CD14-positive monocyte (primary cell): ENCODE results near the gene MYZAP. TPM values are rescaled to one million over a fixed set of nuclear protein-coding genes. Genes with fewer than 3 reads are reported as not detected.
A peak's percentile ranks its signal among the peaks of the same experiment; 100 is the strongest.

ENCODE experiments used
- DNase-seq, 3 donors: peaks; one replicate each; pipeline ENCODE4 v3.0.0-alpha.2; 2011 to 2022
- H2AFZ ChIP-seq: 2 replicates; pipeline ENCODE4 v1.6.0; 2012; ENCODE audit warnings: mild to moderate bottlenecking, low read depth, low read length, inconsistent platforms; ENCODE audit not compliant: insufficient read depth, poor library complexity, severe bottlenecking
- H3K27ac ChIP-seq, 2 donors: 1 replicate in 1 of 2; 2 replicates in 1 of 2; pipeline ENCODE4 v1.5.1; 2012 to 2013; ENCODE audit warnings: low read length in 2 of 2, control low read depth in 1 of 2, inconsistent platforms in 1 of 2, low read depth in 1 of 2, mild to moderate bottlenecking in 1 of 2
- H3K27me3 ChIP-seq, 2 donors: one replicate each; pipeline versions ENCODE4 v1.6.0 to v1.6.1; 2011 to 2013; ENCODE audit warnings: low read length in 2 of 2; ENCODE audit not compliant: control insufficient read depth in 2 of 2, insufficient read depth in 2 of 2
- H3K36me3 ChIP-seq, 2 donors: replicated peaks in 1 of 2; 1 replicate in 1 of 2; 2 replicates in 1 of 2; pipeline versions ENCODE4 v1.5.1 to v1.6.1; 2012 to 2013; ENCODE audit warnings: low read length in 2 of 2, control low read depth in 1 of 2, inconsistent platforms in 1 of 2, mild to moderate bottlenecking in 1 of 2; ENCODE audit not compliant: insufficient read depth in 2 of 2, control insufficient read depth in 1 of 2
- H3K4me1 ChIP-seq, 2 donors: 1 replicate in 1 of 2; 2 replicates in 1 of 2; pipeline versions ENCODE4 v1.5.1 to v1.6.1; 2012 to 2013; ENCODE audit warnings: low read length in 2 of 2, control low read depth in 1 of 2, inconsistent platforms in 1 of 2, mild to moderate bottlenecking in 1 of 2, moderate library complexity in 1 of 2; ENCODE audit not compliant: insufficient read depth in 2 of 2, control insufficient read depth in 1 of 2
- H3K4me2 ChIP-seq: replicated peaks from 2 replicates; pipeline ENCODE3; 2012; ENCODE audit warnings: low read length, moderate library complexity, mild to moderate bottlenecking; ENCODE audit not compliant: poor library complexity, severe bottlenecking; ENCODE audit errors: extremely low read depth
- H3K4me3 ChIP-seq, 3 experiments: fragments of 200-600 bp in 1 of 3; sonication (generic) in 1 of 3; replicated peaks in 1 of 3; 1 replicate in 2 of 3; 2 replicates in 1 of 3; pipeline ENCODE4 v1.5.1; 2011 to 2013; ENCODE audit warnings: low read length in 3 of 3, mild to moderate bottlenecking in 3 of 3, control low read depth in 2 of 3, low read depth in 2 of 3, inconsistent platforms in 1 of 3, moderate library complexity in 1 of 3
- H3K79me2 ChIP-seq: 2 replicates; pipeline ENCODE4 v1.6.0; 2012; ENCODE audit warnings: mild to moderate bottlenecking, control low read depth, inconsistent platforms, low read length, moderate library complexity; ENCODE audit not compliant: insufficient read depth
- H3K9ac ChIP-seq: 2 replicates; pipeline ENCODE4 v1.6.0; 2017; ENCODE audit warnings: low read length, mild to moderate bottlenecking; ENCODE audit not compliant: insufficient read depth, poor library complexity, severe bottlenecking
- H3K9me3 ChIP-seq, 2 donors: replicated peaks in 1 of 2; 1 replicate in 1 of 2; 2 replicates in 1 of 2; pipeline versions ENCODE4 v1.5.1 to v1.6.1; 2012 to 2013; ENCODE audit warnings: low read length in 2 of 2, control low read depth in 1 of 2; ENCODE audit not compliant: control insufficient read depth in 1 of 2, insufficient read depth in 1 of 2
- H4K20me1 ChIP-seq: 2 replicates; pipeline ENCODE4 v1.6.0; 2012; ENCODE audit warnings: mild to moderate bottlenecking, low read length, control low read depth, moderate library complexity; ENCODE audit not compliant: insufficient read depth
- H3K27ac Mint-ChIP-seq, 7 donors: one replicate each; pipeline ENCODE4 v1.8.0; 2020; ENCODE audit warnings: mild to moderate bottlenecking in 7 of 7, mixed read lengths in 7 of 7, moderate library complexity in 6 of 7, inconsistent platforms in 2 of 7
- H3K27me3 Mint-ChIP-seq, 3 donors: one replicate each; pipeline ENCODE4 v1.8.0; 2021 to 2022; ENCODE audit warnings: low read depth in 3 of 3, mild to moderate bottlenecking in 3 of 3, mixed read lengths in 3 of 3, moderate library complexity in 3 of 3, inconsistent platforms in 1 of 3
- H3K36me3 Mint-ChIP-seq, 2 donors: one replicate each; pipeline ENCODE4 v1.8.0; 2020; ENCODE audit warnings: mixed read lengths in 2 of 2, inconsistent platforms in 1 of 2, mild to moderate bottlenecking in 1 of 2
- H3K4me1 Mint-ChIP-seq: one replicate; pipeline ENCODE4 v1.8.0; 2020; ENCODE audit warnings: mild to moderate bottlenecking, mixed read lengths
- H3K4me3 Mint-ChIP-seq, 2 donors: one replicate each; pipeline ENCODE4 v1.8.0; 2020; ENCODE audit warnings: mild to moderate bottlenecking in 2 of 2, mixed read lengths in 2 of 2, moderate library complexity in 1 of 2
- H3K9me3 Mint-ChIP-seq, 7 donors: one replicate each; pipeline ENCODE4 v1.8.0; 2020 to 2022; ENCODE audit warnings: mixed read lengths in 7 of 7, mild to moderate bottlenecking in 6 of 7, moderate library complexity in 6 of 7, inconsistent platforms in 2 of 7
- CTCF ChIP-seq: fragments of 200-600 bp; IDR thresholded peaks from one replicate; pipeline ENCODE4 v1.8.0; 2022; ENCODE audit warnings: antibody characterized with exemption, mild to moderate bottlenecking
- WGBS: methylation state at CpG from one replicate; pipeline ENCODE4 v1.1.5; 2013; ENCODE audit warnings: missing lambda C conversion rate; ENCODE audit not compliant: insufficient coverage; 5-methylcytosine and 5-hydroxymethylcytosine counted together
- intact Hi-C, 2 donors: fragments of 100-400 bp; cut with micrococcal nuclease; formaldehyde crosslinking; loops; one replicate each; pipeline versions ENCODE4 v1.15.0 to v1.15.1; 2023
- polyA plus RNA-seq, 3 donors: library from polyadenylated mRNA; depleted of rRNA in 1 of 3; unstranded in 2 of 3; stranded (reverse) in 1 of 3; fragments of 300-500 nt in 2 of 3; fragments of >200 nt in 1 of 3; fragmentation: Illumina TruSeq in 2 of 3; gene quantifications; 1 replicate in 2 of 3; 2 replicates in 1 of 3; pipeline ENCODE4 v1.2.3, GENCODE V29; 2012 to 2021

The MYZAP gene
- polyA plus RNA-seq, 3 donors, result 0.12 to 0.13 TPM; not detected in 1

- H3K4me3 ChIP-seq, result no peak overlapping the region
- no peaks in the 10 kb centered on the region for H3K36me3 ChIP-seq
- no peaks in the 10 kb centered on the region for H3K27me3 ChIP-seq
- H3K9ac ChIP-seq, result no peak overlapping the region
- Mint-ChIP-seq H3K27ac (no peak overlapping the region), H3K4me3 (no peak overlapping the region), H3K9me3 (peaks cover 0 to 2% (median 0%) of the 10 kb centered on the region in 7 donors), H3K36me3 (no peaks in the 10 kb centered on the region), H3K27me3 (peaks cover 0 to 2% (median 0%) of the 10 kb centered on the region in 3 donors), H3K4me1 (peaks cover 13% of the 10 kb centered on the region)
- H3K4me2 ChIP-seq, result no peak overlapping the region
- TF ChIP-seq CTCF, result no peak
- H3K79me2 ChIP-seq, result no peaks in the 10 kb centered on the region
- DNase-seq, result peak in 2 of 3 donors; percentile 14 to 42
- H3K4me1 ChIP-seq, result peaks cover 0 to 5% of the 10 kb centered on the region in 2 donors
- intact Hi-C loops, result no loop called here
- 37% methylated on average over 3 of the region's 3 CpGs for WGBS
- no peaks in the 10 kb centered on the region for H3K9me3 ChIP-seq
- H3K27ac ChIP-seq, result no peak overlapping the region
- H4K20me1 ChIP-seq, result no peaks in the 10 kb centered on the region
- no peak overlapping the region for H2AFZ ChIP-seq
Measured at GRCh38 chr15:57607570-57608000, 15.9 kb downstream of the MYZAP start.

GRCh38 chr15:57609805-57610529 lies 18.3 kb downstream of the MYZAP start:
- 77% methylated on average over 8 of the region's 10 CpGs for WGBS

More at GRCh38 chr15:57609805-57610529, 18.3 kb downstream of the MYZAP start:
- no peak overlapping the region for H3K27ac ChIP-seq
- Mint-ChIP-seq H3K27me3 (peaks cover 0 to 2% (median 0%) of the 10 kb centered on the region in 3 donors), H3K4me1 (peaks cover 21% of the 10 kb centered on the region), H3K27ac (no peak overlapping the region), H3K36me3 (no peaks in the 10 kb centered on the region), H3K4me3 (no peak overlapping the region), H3K9me3 (no peaks in the 10 kb centered on the region)
- intact Hi-C loops, result no loop called here
- H3K27me3 ChIP-seq, result no peaks in the 10 kb centered on the region
- no peak overlapping the region for H3K4me3 ChIP-seq
- peaks cover 0 to 5% of the 10 kb centered on the region in 2 donors for H3K4me1 ChIP-seq
- no peak overlapping the region for H3K4me2 ChIP-seq
- no peak overlapping the region for H2AFZ ChIP-seq
- no peak for TF ChIP-seq CTCF
- H4K20me1 ChIP-seq, result no peaks in the 10 kb centered on the region
- no peaks in the 10 kb centered on the region for H3K36me3 ChIP-seq
- DNase-seq, result no peak
- H3K79me2 ChIP-seq, result no peaks in the 10 kb centered on the region
- no peak overlapping the region for H3K9ac ChIP-seq
- no peaks in the 10 kb centered on the region for H3K9me3 ChIP-seq
